HCT116 (cell line): ENCODE data around the gene ALDOA. TPM values are rescaled to one million over a fixed set of nuclear protein-coding genes. Genes with fewer than 3 reads are reported as not detected.

Experiments
- ATAC-seq: fragments of 200-7000 bp; cut with Tn5 transposase; 2 replicates; pipeline ENCODE4 v1.9.1; 2020; ENCODE audit warnings: mild to moderate bottlenecking, moderate library complexity
- BruUV-seq: library from RNA; stranded (reverse); fragments of 400-500 nt; replicated peaks from 2 replicates; lab custom pipeline; 2021; lab: Mats Ljungman, UMichigan
- CTCF ChIA-PET: fragments of 300-600 bp; sonication (Branson Sonifier 250); formaldehyde crosslinking; loops from one replicate; lab custom pipeline; 2021; ENCODE audit warnings: antibody characterized with exemption; lab: Charles Lee
- POLR2A ChIA-PET: fragments of 300-600, 350-600 bp; sonication (Branson Sonifier 250); formaldehyde crosslinking; loops from one replicate; lab custom pipeline; 2021; ENCODE audit warnings: antibody characterized with exemption; lab: Charles Lee
- RAD21 ChIA-PET, 2 experiments: fragments of 300-600 bp; sonication (Branson Sonifier 250); formaldehyde crosslinking; loops; one replicate each; lab custom pipeline; 2023; ENCODE audit warnings: low total read pairs in 2 of 2; ENCODE audit not compliant: uncharacterized antibody in 2 of 2, unreplicated experiment in 2 of 2, low non-redundant PET in 1 of 2; lab: Charles Lee
- DNase-seq: peaks from one replicate; pipeline ENCODE4 v3.0.0-alpha.2; 2010; ENCODE audit warnings: low read depth, low spot score
- H2AFZ ChIP-seq: fragments of 200-600 bp; shearing (Covaris generic), sonication (generic); 2 replicates; pipeline ENCODE4 v1.6.1; 2017; ENCODE audit warnings: low read depth, mixed run types, mixed read lengths, antibody characterized with exemption, low read length; ENCODE audit not compliant: poor library complexity, severe bottlenecking
- H3K27ac ChIP-seq: 2 replicates; pipeline ENCODE4 v1.5.1; 2012; ENCODE audit warnings: low read depth, low read length
- H3K27me3 ChIP-seq: fragments of 200-600 bp; sonication (generic); 2 replicates; pipeline ENCODE4 v1.6.1; 2016; ENCODE audit warnings: mixed run types, low read length, mixed read lengths; ENCODE audit not compliant: insufficient read depth
- H3K36me3 ChIP-seq, 2 experiments: fragments of 200-500 bp in 1 of 2; fragments of 200-600 bp in 1 of 2; sonication (Bioruptor generic) in 1 of 2; sonication (generic) in 1 of 2; 2 replicates each; pipeline versions ENCODE4 v1.5.1 to v1.6.1; 2014 to 2016; ENCODE audit warnings: low read length in 2 of 2, inconsistent platforms in 1 of 2, mixed read lengths in 1 of 2, mixed run types in 1 of 2; ENCODE audit not compliant: insufficient read depth in 2 of 2, control insufficient read depth in 1 of 2
- H3K4me1 ChIP-seq, 2 experiments: fragments of 200-600 bp in 1 of 2; sonication (generic) in 1 of 2; 2 replicates each; pipeline versions ENCODE4 v1.5.1 to v1.6.1; 2012 to 2017; ENCODE audit warnings: low read length in 2 of 2, inconsistent platforms in 1 of 2, mild to moderate bottlenecking in 1 of 2, mixed read lengths in 1 of 2, mixed run types in 1 of 2, moderate library complexity in 1 of 2; ENCODE audit not compliant: insufficient read depth in 2 of 2, control insufficient read depth in 1 of 2
- H3K4me2 ChIP-seq: fragments of 200-600 bp; sonication (generic); 2 replicates; pipeline ENCODE4 v1.6.1; 2017; ENCODE audit warnings: mixed run types, low read length, mixed read lengths
- H3K4me3 ChIP-seq, 2 experiments: fragments of 200-600 bp in 1 of 2; sonication (generic) in 1 of 2; replicated peaks in 1 of 2; 2 replicates each; pipeline ENCODE4 v1.5.1; 2011 to 2016; ENCODE audit warnings: low read length in 2 of 2, control low read depth in 1 of 2, low read depth in 1 of 2, mild to moderate bottlenecking in 1 of 2, mixed read lengths in 1 of 2, mixed run types in 1 of 2
- H3K79me2 ChIP-seq: fragments of 200-600 bp; sonication (generic); 2 replicates; pipeline ENCODE4 v1.6.1; 2017; ENCODE audit warnings: mild to moderate bottlenecking, mixed run types, low read length, moderate library complexity, mixed read lengths; ENCODE audit not compliant: insufficient read depth
- H3K9ac ChIP-seq: fragments of 200-600 bp; sonication (generic); 2 replicates; pipeline ENCODE4 v1.6.1; 2016; ENCODE audit warnings: low read length, mixed read lengths
- H3K9me2 ChIP-seq: fragments of 200-600 bp; sonication (generic), shearing (Covaris generic); 2 replicates; pipeline ENCODE4 v1.6.1; 2017; ENCODE audit warnings: mixed run types, mild to moderate bottlenecking, moderate library complexity; ENCODE audit not compliant: insufficient read depth
- H3K9me3 ChIP-seq, 2 experiments: fragments of 200-500 bp in 1 of 2; fragments of 200-600 bp in 1 of 2; sonication (Bioruptor generic) in 1 of 2; sonication (generic) in 1 of 2; 2 replicates each; pipeline ENCODE4 v1.6.1; 2014 to 2017; ENCODE audit warnings: low read length in 2 of 2, mixed read lengths in 2 of 2, inconsistent platforms in 1 of 2, low read depth in 1 of 2, mild to moderate bottlenecking in 1 of 2, mixed run types in 1 of 2, moderate library complexity in 1 of 2; ENCODE audit not compliant: control insufficient read depth in 1 of 2, insufficient read depth in 1 of 2
- H4K20me1 ChIP-seq: fragments of 200-600 bp; sonication (generic), shearing (Covaris generic); 2 replicates; pipeline ENCODE4 v1.6.1; 2017; ENCODE audit warnings: mixed run types, mild to moderate bottlenecking, moderate library complexity; ENCODE audit not compliant: insufficient read depth
- CBX3 ChIP-seq: IDR thresholded peaks from 2 replicates; pipeline ENCODE4 v1.6.1; 2012; ENCODE audit warnings: low read depth
- EGR1 ChIP-seq: IDR thresholded peaks from 2 replicates; pipeline ENCODE4 v1.6.1; 2012; ENCODE audit warnings: low read depth
- ELF1 ChIP-seq: IDR thresholded peaks from 2 replicates; pipeline ENCODE4 v1.6.1; 2012; ENCODE audit warnings: low read depth, borderline replicate concordance
- EZH2 ChIP-seq: fragments of 200-600 bp; sonication (generic); IDR thresholded peaks from 2 replicates; pipeline ENCODE4 v1.6.1; 2017; ENCODE audit warnings: antibody characterized with exemption, mixed run types
- EZH2phosphoT487 ChIP-seq: fragments of 200-600 bp; IDR thresholded peaks from 2 replicates; pipeline ENCODE4 v1.6.1; 2018; ENCODE audit warnings: antibody characterized with exemption, borderline replicate concordance
- FOSL1 ChIP-seq: IDR thresholded peaks from 2 replicates; pipeline ENCODE4 v1.6.1; 2012; ENCODE audit warnings: low read depth
- JUND ChIP-seq: IDR thresholded peaks from 2 replicates; pipeline ENCODE4 v1.6.1; 2012
- MAX ChIP-seq: IDR thresholded peaks from 2 replicates; pipeline ENCODE4 v1.6.1; 2012
- POLR2A ChIP-seq: IDR thresholded peaks from 2 replicates; pipeline ENCODE4 v1.7.0; 2011; ENCODE audit warnings: borderline replicate concordance; ENCODE audit not compliant: insufficient read depth, insufficient read length; ENCODE audit errors: extremely low read depth
- POLR2AphosphoS5 ChIP-seq: IDR thresholded peaks from 2 replicates; pipeline ENCODE4 v1.6.1; 2011; ENCODE audit warnings: mild to moderate bottlenecking, low read depth, low read length, moderate library complexity
- RAD21 ChIP-seq: IDR thresholded peaks from 2 replicates; pipeline ENCODE4 v1.6.1; 2012; ENCODE audit warnings: low read depth, mild to moderate bottlenecking
- SIN3A ChIP-seq: IDR thresholded peaks from 2 replicates; pipeline ENCODE4 v1.6.1; 2012; ENCODE audit warnings: low read depth
- SP1 ChIP-seq: IDR thresholded peaks from 2 replicates; pipeline ENCODE4 v1.6.1; 2012; ENCODE audit warnings: low read depth
- SRF ChIP-seq: IDR thresholded peaks from 2 replicates; pipeline ENCODE4 v1.6.1; 2012; ENCODE audit warnings: low read depth
- TCF7L2 ChIP-seq: IDR thresholded peaks from 2 replicates; pipeline ENCODE4 v1.7.0; 2011; ENCODE audit warnings: borderline replicate concordance, inconsistent platforms; ENCODE audit not compliant: insufficient read depth, insufficient read length; ENCODE audit errors: extremely low read depth
- YY1 ChIP-seq: IDR thresholded peaks from 2 replicates; pipeline ENCODE4 v1.6.1; 2011; ENCODE audit warnings: low read length, low read depth, moderate library complexity, mild to moderate bottlenecking; ENCODE audit not compliant: insufficient replicate concordance; ENCODE audit errors: extremely low read depth
- ZFX ChIP-seq: fragments of 450-650 bp; IDR thresholded peaks from 2 replicates; pipeline ENCODE4 v1.6.1; 2017
- ZNF274 ChIP-seq: fragments of 200-500 bp; sonication (Bioruptor generic); IDR thresholded peaks from 2 replicates; pipeline ENCODE4 v1.6.1; 2014; ENCODE audit warnings: mild to moderate bottlenecking, low read depth, low read length, inconsistent platforms
- intact Hi-C: fragments of 100-400 bp; cut with micrococcal nuclease; formaldehyde crosslinking; loops from 2 replicates; pipeline ENCODE4 v1.10.0; 2022
- total RNA-seq: library from RNA; stranded (reverse); gene quantifications from one replicate; pipeline ENCODE4 v1.2.1, GENCODE V29; 2021; ENCODE audit not compliant: unreplicated experiment
- TF ChIP-seq, protein P1 (sequence below): IDR thresholded peaks from 2 replicates; pipeline ENCODE4 v1.6.1; 2012

Gene ALDOA
- total RNA-seq, 1 experiment from 2014 or later: 2,423 TPM

GRCh38 chr16:30076276-30076791 is 10.8 kb downstream of the ALDOA start:
- RAD21 ChIA-PET: no interaction called here
- intact Hi-C loops: no loop called here
- Histone ChIP-seq H3K79me2 (peaks cover 61% of the 10 kb centered on the region), H3K9me3 (no peaks in the 10 kb centered on the region), H3K36me3 (peaks cover 23 to 41% of the 10 kb centered on the region in 2 experiments; a peak in 3 of 4 replicates), H3K4me2 (peak overlapping the region; percentile 90)
- TF ChIP-seq ZFX (0 out of 2 replicates have a peak, but pooled peaks have one; percentile 30), YY1 (no peak)
- TF ChIP-seq, all 23 proteins: peak for 1
- H3K27ac ChIP-seq: peak overlapping the region; percentile 80
- H3K27me3 ChIP-seq: no peaks in the 10 kb centered on the region
- no peak overlapping the region for H2AFZ ChIP-seq
- CTCF ChIA-PET: interaction anchor here (2.0 kb wide), 1 partner anchor 15 kb away, joined by 6 read pairs; the partner anchor contains the start of gene TBX6
- H3K9me2 ChIP-seq: no peaks in the 10 kb centered on the region
- DNase-seq (no peak), ATAC-seq (peak; percentile 18)
- TSS peak; percentile 47 for BruUV-seq
- H3K4me3 ChIP-seq: peak overlapping the region; percentile 88 to 99
- POLR2A ChIA-PET: interaction anchor here (0.9 kb wide), 1 partner anchor 16 kb away, joined by 3 read pairs; no protein-coding TSS in a partner anchor
- H4K20me1 ChIP-seq: 0 out of 2 replicates have a peak, but pooled peaks cover 8% of the 10 kb centered on the region
- peaks cover 14 to 22% of the 10 kb centered on the region in 2 experiments; a peak in 3 of 4 replicates for H3K4me1 ChIP-seq
- peak overlapping the region; percentile 97 for H3K9ac ChIP-seq

GRCh38 chr16:30077656-30078055 is 12.1 kb downstream of the ALDOA start:
- peaks cover 61% of the 10 kb centered on the region for H3K79me2 ChIP-seq

More at GRCh38 chr16:30077656-30078055, 12.1 kb downstream of the ALDOA start:
- Histone ChIP-seq H3K36me3 (peaks cover 31 to 40% of the 10 kb centered on the region in 2 experiments; a peak in 3 of 4 replicates), H2AFZ (no peak overlapping the region), H3K4me3 (peak overlapping the region in 1 of 2 experiments; percentile 88; a peak in 2 of 4 replicates), H3K9ac (peak overlapping the region; percentile 97; the same call in 1 of the 2 replicates), H3K9me3 (no peaks in the 10 kb centered on the region), H3K4me1 (peaks cover 14 to 22% of the 10 kb centered on the region in 2 experiments; a peak in 3 of 4 replicates), H3K27me3 (no peaks in the 10 kb centered on the region), H3K9me2 (no peaks in the 10 kb centered on the region), H3K4me2 (peak overlapping the region; percentile 90)
- RAD21 ChIA-PET: no interaction called here
- POLR2A ChIA-PET: no interaction called here
- intact Hi-C loops: no loop called here
- no peak for DNase-seq
- CTCF ChIA-PET: interaction anchor here (2.0 kb wide), 1 partner anchor 14 kb away, joined by 6 read pairs; the partner anchor contains the start of gene TBX6
- TF ChIP-seq POLR2A (no peak), ZFX (no peak), ZNF274 (no peak), EZH2phosphoT487 (no peak), SIN3A (no peak), ELF1 (no peak), TCF7L2 (no peak), POLR2AphosphoS5 (no peak), YY1 (no peak), SRF (no peak), RAD21 (no peak), CBX3 (no peak), MAX (no peak), JUND (no peak), EZH2 (no peak), SP1 (no peak), EGR1 (no peak), FOSL1 (no peak)
- TF ChIP-seq, protein P1, sequence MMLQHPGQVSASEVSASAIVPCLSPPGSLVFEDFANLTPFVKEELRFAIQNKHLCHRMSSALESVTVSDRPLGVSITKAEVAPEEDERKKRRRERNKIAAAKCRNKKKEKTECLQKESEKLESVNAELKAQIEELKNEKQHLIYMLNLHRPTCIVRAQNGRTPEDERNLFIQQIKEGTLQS: no peak
- TF ChIP-seq, all 23 proteins: peak for 0
- H3K27ac ChIP-seq: no peak overlapping the region
- no peak for ATAC-seq
- BruUV-seq: no TSS peak
- 0 out of 2 replicates have a peak, but pooled peaks cover 4% of the 10 kb centered on the region for H4K20me1 ChIP-seq
